Esophagus mucosa (tissue), 1 donor: ENCODE data around the gene POLR3C. TPM values are rescaled to one million over a fixed set of nuclear protein-coding genes. Genes with fewer than 3 reads are reported as not detected.

Experiments used
- ATAC-seq: fragments of 200-7000 bp; cut with Tn5 transposase; one replicate; pipeline ENCODE4 v1.9.1; 2020
- total RNA-seq: library from RNA; stranded (reverse); gene quantifications from one replicate; pipeline ENCODE4 v1.2.4, GENCODE V29; 2023
- donor health status: DM: yes; HTN: yes; CAD: no.

The POLR3C gene
- total RNA-seq, 1 donor from 2014 or later: 18.2 TPM

DNA sequence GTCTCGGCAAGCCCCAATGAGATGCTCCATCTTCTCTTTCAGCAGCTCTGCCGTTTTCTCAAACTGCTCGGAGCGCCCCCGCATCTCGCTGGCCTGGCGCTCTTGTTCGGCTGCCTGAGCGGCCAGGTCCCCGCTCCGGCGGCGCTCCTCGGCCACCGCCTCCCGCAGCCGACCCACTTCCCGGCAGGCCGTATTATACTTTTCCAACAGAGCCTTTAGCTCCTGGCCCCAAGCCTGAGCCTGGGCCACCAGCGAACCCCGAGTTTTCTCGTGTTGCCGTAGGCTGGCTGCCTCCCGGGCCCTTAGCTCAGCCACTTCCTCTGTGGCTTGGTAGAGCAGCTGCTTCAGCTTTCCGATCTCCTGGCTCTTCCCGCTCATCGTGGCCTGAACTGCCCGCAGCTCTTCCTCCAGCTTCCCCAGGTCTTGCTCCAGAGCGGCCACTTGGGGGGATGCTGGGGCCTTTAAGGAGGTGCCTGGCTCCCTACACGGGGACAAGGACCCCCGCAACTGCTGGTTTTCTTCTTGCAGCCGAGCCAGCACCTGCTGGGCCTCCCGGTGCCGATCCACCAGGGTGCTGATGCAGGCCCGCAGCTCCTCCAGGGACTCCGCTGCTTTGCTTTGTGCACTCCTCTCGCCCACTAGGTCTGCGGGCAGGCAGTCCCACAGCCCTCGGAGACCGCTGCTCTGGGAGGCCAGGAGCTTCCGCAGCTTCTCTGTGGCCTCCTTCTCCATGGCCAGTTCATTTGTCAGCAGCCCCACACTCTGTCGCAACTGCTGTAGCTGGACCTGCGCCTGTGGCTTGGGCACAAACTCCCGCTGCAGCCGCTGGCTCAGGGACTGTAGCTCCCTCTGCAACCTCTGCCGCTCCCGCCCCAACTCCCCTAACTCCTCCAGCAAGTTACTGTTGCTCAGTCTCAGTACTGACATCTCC lies 48.3 kb downstream of the POLR3C start:
- ATAC-seq: peak; percentile 48

DNA sequence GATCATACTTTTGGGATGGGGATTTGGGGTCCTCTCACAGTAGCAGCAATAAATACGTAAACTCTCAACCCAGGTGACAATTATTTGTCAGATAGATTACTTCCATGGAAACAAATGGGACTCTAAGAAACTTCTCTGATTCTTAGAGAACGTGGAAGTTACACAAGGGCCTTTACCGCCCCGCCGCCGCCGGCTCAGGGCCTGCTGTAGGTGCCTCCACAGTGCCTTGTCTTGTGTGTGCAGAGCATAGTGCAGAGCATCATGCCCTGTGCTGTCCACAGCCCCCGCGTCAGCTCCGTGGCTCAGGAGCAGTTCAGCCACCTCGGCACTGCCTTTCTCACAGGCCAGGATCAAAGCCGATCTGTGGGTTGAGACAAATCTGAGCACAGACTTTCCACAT lies 50.6 kb downstream of the POLR3C start:
- ATAC-seq: no peak

DNA sequence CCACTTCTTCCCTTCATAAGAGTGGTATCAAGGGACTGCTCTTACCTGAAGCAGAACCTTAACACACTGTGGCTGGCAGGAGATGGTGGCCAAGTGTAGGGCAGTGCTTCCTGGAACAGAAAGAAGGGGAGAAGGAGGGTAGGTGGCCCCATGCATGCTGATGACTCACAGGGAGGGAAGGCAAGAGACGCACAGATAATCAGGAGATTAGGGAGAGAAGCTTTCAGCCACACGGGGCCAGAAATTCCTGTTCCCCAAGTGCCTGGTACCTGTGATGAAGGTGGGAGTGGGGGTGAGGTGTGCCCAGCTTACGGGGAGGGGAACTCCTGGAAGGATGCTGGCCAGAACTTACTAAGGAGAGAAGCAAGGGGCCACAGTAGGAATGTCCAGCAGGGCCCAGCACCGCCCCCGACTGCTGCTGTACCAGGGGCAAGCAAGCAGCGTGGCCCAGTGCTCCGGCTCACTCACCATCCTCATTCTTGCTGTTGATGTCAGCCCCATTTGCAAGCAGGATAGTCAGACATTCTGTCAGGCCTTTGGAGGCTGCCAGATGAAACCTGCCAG lies 54.0 kb downstream of the POLR3C start:
- peak; percentile 89 for ATAC-seq

DNA sequence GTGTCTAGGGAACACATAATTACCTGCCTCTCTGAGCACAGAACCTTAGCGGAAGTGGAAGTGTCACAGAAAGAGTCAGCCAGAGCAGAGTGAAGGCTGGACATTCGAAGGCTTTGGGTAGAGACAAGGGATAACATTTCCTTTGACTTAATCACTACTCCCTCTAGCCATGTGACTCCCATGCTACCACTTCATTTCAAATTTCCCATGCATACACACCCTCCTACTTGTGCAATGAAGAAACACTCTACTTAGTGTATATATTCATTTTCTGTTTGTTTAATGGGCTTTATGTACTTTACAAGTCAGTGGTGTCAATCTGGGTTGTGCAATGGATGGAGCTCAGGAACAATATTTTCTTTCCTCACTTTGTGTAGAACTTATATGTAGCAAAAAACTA lies 54.7 kb downstream of the POLR3C start:
- peak; percentile 92 for ATAC-seq

DNA sequence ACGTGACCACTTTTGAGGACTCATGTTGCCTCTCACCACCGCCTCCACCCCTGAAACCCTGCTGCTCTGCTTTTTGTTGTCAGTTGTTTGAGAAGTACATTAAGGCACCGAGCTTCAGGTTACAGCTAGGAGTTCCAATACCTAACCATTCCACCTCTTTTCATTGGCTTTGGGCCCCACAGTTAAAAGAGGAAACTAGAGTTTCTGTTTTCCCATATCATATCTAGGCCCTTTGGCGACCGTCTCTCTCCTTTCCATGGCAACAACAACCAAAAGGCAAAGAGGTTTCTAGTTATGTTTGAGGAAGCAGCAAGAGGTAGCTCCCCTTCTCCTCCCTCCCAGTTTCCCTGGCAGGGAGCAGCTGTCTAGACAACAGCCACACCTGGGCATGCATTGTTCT lies 55.8 kb downstream of the POLR3C start:
- ATAC-seq: no peak

DNA sequence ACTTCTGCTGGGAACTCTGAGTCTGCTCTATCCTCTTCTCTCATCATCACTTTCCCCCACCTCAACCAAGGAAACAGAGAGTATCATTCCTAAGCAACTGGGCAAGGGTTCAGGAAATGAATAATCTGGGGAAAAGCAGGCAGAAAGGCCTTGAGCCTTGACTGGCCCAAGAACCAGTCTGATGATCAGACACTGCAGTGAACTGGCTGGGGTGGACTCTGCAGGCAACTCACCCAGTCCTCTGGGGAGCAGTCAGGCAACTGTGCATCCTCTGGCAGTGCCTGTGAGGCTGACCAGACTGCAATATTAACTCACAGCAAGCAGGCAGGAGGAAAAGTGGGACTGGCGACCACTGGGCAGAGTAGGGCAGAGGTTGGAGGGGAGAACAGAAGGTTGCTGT lies 60.7 kb downstream of the POLR3C start:
- ATAC-seq: peak; percentile 22

DNA sequence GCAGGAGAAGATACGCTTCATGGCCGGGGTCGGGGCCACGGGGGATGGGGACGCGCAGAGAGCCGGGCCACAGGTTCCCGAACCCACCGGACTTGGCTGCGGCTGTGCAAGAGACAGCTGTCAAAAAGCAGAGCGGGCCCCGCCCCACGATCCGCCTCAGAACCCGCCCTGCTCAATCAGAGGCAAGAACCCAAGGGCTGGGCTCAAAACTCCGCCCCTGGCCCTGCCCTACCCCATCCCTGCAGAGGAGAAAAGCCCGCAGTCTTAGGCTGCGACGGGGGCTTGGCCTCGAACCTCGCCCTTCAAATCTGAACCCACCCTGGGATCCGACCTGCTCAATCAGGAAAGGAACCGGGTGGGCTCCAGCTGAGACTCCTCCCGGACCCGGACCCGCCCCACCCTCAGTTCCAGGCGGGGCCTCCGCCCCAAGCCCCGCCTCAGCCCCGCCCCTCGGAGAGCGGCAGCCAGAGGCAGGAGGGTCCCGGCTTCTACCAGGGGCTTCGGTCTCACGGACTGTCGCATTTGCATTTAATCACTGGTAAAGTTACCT lies 61.8 kb downstream of the POLR3C start, which contains the start of gene ANKRD35:
ANKRD35 (minus strand) TSS at position 129 of the 550 bp plus-strand sequence; CDS start at position 21, 108 bp downstream.
- ATAC-seq: peak; percentile 89

DNA sequence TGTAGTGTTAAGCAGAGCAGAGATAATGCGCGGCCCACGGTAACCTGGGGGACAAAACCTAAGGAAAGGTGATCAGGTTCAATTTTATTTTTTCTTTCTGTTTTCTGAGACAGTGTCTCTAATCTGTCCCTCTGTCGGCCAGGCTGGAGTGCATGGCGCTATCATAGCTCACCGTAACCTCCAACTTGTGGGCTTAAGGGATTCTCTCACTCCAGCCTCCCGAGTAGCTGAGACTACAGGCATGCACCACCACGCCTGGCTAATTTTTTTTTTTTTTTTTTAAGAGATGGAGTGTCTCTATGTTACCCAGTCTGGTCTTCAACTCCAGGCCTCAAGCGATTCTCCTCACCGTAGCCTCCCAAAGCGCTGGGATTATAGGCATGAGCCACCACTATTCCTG lies 62.4 kb downstream of the POLR3C start:
- no peak for ATAC-seq

DNA sequence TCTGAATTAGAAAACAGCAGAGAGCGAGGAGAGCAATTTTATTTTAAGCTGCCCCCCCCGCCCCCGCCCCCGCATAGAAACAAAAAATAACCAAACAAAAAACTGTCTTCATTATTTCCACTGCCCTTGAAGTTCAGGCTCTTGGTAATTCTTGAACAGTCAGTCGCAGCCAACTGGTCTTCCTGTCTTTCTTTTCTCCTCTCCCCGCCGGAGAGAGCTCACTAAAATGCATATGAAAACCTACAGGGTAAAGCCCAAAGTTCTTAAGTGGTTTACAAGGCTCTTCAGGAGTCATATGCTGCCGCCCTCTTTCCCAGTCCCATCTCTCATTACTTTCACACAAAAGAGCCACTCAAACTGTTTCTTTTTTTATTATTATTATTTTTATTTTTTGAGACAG lies 62.8 kb downstream of the POLR3C start:
- ATAC-seq: no peak

DNA sequence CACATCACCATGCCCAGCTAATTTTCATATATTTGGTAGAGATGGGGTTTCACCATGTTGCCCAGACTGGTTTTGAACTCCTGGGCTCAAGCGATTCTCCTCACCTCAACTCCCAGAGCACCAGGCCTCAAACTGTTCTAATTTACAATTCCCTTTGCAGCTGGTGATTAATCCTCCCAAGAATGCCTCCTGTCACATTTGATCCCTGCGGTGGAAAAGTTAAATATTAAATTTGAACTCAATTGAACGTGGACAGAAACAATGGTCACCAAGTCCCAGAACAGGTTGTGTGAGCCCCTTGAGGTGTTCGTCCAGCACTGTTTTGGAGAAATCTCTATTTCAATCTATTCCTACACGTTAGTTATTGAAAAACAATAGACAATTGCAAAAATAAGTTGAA lies 63.6 kb downstream of the POLR3C start:
- ATAC-seq: no peak

DNA sequence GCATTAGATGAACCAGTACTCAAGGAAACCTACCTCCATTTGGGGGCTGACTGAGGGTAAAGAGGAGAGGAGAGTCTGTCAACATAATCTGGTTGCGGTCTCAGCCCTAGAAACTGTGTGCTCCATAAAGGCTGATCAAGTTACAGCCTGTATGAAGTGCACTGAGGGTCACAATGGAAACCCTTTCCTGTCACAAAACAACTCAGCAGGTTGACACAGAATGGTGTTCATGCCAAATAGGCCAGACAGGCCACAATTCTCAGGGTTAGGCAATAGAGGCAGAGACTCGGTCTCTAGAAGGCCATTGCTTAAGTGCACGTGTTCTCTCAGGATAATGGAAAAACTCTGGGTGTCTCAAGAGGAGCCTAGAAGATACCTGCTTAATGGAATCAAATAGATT lies 65.7 kb downstream of the POLR3C start:
- no peak for ATAC-seq

DNA sequence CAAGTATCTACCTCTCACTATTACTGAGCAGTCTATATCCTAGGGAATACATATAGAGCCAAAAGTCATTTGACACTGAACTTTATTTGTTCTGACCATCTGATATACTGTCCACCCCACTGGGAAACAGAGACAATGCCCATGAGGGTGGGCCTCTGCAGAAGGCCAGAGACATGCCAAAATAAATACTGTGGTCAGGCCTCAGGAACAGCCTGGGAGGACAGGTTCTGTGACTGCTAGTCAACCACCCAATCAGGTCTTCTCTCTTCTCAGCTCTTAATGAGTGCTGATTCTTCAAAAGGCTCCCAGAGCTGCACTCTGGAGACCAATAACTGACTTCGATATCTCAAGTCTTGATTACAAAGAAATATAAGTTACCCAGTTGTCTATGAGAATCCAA lies 67.1 kb downstream of the POLR3C start:
- ATAC-seq: peak; percentile 69

DNA sequence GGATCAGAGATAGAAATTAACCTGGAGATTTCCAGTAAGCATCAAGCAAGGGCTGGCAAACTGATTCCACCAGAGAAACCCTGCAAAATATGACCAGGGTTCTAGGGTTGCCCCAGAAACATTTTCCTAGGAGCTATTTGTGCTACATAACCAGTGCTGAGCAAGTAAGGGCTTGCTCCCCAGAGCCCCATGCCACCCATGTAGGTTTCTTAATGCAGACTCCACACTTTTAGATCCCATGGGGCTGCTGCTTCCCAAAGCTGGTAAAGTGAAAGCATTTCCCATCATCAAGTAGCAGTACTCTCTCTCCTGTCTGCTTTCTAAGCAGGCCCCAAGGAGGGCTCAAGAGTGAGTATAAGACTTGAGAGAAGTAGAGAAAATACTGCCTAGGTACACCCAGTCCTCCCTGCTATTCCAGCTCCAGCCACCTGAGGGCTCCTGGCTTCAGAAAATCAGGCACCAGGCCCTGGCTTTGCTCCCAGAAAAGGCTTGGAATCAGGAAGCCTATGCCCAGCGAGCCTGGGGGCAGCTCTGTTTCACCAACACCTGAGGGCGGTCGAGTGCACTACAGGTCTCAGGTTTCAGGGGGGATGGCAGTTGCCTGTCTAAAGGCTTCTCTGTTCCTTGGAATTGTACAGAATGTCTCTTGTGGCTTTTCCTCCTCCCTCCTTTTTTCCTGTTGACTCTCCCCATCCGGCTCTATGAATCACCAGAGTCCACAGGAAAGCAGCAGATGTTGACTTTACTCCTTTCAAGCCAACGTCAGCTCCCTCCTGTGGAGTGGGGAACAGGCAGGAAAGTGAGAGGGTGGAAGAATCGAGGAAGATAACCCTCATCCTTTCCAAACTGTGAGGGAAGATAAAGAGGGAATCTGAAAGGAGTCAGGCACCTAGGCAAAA lies 67.8 kb downstream of the POLR3C start:
- peak; percentile 85 for ATAC-seq

DNA sequence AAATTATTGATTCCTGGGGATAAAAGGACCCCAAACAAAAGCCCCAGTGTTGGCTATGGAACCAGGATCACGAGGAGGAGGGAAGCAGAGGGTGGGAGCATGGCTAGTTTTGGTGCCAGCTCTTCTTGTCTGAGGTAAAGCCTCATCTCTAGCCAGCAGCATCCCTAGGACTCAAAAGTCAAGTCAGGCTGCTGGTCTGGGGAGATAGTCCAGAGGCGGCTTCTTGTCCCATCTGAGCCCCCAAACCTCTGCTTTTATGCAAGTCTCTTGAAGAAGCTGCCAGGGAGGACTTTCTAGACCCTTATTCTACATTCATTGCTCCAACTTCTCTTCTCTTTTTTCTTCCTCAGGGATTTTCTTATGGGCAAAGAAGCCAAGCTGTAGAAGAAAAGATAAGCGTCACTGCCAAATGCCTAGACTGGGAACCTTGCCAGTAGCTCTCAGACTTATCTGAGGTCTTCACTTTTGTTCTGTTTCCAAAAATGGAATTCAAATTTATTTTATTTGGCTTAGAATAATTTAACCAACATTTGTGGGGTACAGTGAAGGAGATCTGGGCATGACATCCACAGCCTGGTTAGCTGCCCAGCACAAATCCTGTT lies 68.6 kb downstream of the POLR3C start:
- no peak for ATAC-seq

DNA sequence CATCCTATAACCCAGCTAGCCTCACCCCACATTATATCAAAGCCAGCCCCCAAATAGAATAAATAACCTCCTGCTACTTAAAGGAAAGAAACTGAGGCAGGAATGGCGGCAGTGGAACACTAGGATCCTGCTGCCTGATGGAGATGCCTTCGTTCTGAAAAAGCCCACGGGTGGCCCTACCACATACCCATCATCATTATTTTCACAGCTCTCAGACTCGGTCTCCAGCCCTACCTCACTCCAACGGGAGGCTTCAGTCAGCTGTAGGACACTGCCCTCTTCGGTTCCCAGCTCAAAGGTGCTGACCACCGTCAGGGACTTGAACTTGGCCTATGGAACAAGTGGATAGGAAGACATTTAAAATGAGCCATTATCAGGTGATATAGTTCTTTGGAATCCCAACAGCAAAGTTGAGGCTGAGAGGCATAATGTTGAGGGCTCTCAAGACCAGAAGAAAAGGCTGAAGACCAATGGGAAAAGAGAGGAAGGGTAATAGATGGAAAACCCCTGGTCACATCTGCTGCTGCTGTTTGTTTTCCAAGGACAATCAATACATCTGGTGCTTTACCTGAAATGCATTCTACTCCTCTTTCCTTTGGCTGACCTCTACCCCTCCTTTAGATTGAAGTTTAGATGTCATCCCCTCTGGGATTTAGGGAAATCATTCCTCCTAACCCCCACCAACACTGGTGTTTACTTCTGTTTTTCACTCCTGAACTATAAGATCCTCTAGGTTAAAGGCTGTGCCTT lies 69.5 kb downstream of the POLR3C start:
- ATAC-seq: no peak

Other genes starting within 250 kb of the POLR3C start
- gene GPR89A, start 216.2 kb upstream of the POLR3C start, total RNA-seq: 13.5 TPM
- gene PDZK1, start 116.8 kb upstream of the POLR3C start, total RNA-seq: not detected
- not detected for gene CD160, start 104.7 kb upstream of the POLR3C start, total RNA-seq
- 6.7 TPM for gene RNF115, start 105 bp upstream of the POLR3C start, total RNA-seq
- gene NUDT17, start 21.4 kb downstream of the POLR3C start, total RNA-seq: 1.7 TPM
- gene PIAS3, start 34.9 kb downstream of the POLR3C start, total RNA-seq: 39.5 TPM
- gene ANKRD35, start 61.7 kb downstream of the POLR3C start, total RNA-seq: 13.7 TPM
- gene ITGA10, start 85.8 kb downstream of the POLR3C start, total RNA-seq: 0.76 TPM
- gene PEX11B, start 94.5 kb downstream of the POLR3C start, total RNA-seq: 31.6 TPM
- gene RBM8A, start 103.3 kb downstream of the POLR3C start, total RNA-seq: 152 TPM
- gene LIX1L, start 133.8 kb downstream of the POLR3C start, total RNA-seq: 4.3 TPM
- 0.12 TPM for gene ANKRD34A, start 140.4 kb downstream of the POLR3C start, total RNA-seq
- gene POLR3GL, start 140.5 kb downstream of the POLR3C start, total RNA-seq: 6.1 TPM
- gene TXNIP, start 172.4 kb downstream of the POLR3C start, total RNA-seq: 77.7 TPM
- not detected for gene HJV, start 197.5 kb downstream of the POLR3C start, total RNA-seq